A549 (cell line): ENCODE data around the gene AUTS2. TPM values are rescaled to one million over a fixed set of nuclear protein-coding genes. Genes with fewer than 3 reads are reported as not detected.

Experiments
- ATAC-seq, 2 experiments: fragments of 200-7000 bp in 1 of 2; fragments of >200 bp in 1 of 2; cut with Nextera tagmentation in 1 of 2; cut with Tn5 transposase in 1 of 2; 3 replicates each; pipeline versions ENCODE4 v1.8.0 to v1.9.1; 2018 to 2020; ENCODE audit warnings: mild to moderate bottlenecking in 1 of 2, moderate library complexity in 1 of 2
- CTCF ChIA-PET: fragments of 300-600 bp; sonication (Branson Sonifier 250); formaldehyde crosslinking; extraction: SDS; loops from one replicate; lab custom pipeline; 2021; ENCODE audit warnings: antibody characterized with exemption, inconsistent platforms; lab: Yijun Ruan, JAX
- POLR2A ChIA-PET: fragments of 350-600 bp; formaldehyde crosslinking; extraction: SDS; loops from one replicate; lab custom pipeline; 2021; ENCODE audit warnings: antibody characterized with exemption, inconsistent platforms; lab: Yijun Ruan, JAX
- DNase-seq, 2 experiments: peaks; one replicate each; pipeline versions ENCODE4 v3.0.0 to v3.0.0-alpha.2; 2011 to 2016; ENCODE audit warnings: low read depth in 1 of 2, low spot score in 1 of 2
- FAIRE-seq: peaks from 2 replicates; lab custom pipeline; 2011; peaks lifted over from hg19 to GRCh38; lab: Jason Lieb, UNC
- H3K27ac ChIP-seq, 2 experiments: fragments of >200 bp; sonication (Bioruptor Twin); formaldehyde crosslinking; 3 replicates each; pipeline ENCODE4 v1.5.1; 2016 to 2017
- H3K4me1 ChIP-seq: fragments of >200 bp; sonication (Bioruptor Twin); formaldehyde crosslinking; 3 replicates; pipeline ENCODE4 v1.6.1; 2016
- H3K4me2 ChIP-seq: fragments of >200 bp; sonication (Bioruptor Twin); formaldehyde crosslinking; 3 replicates; pipeline ENCODE4 v1.6.1; 2016
- H3K4me3 ChIP-seq: fragments of >200 bp; sonication (Bioruptor Twin); formaldehyde crosslinking; 3 replicates; pipeline ENCODE4 v1.5.1; 2016
- H3K9me3 ChIP-seq: fragments of >200 bp; sonication (Bioruptor Twin); formaldehyde crosslinking; 3 replicates; pipeline ENCODE4 v1.6.1; 2016
- BCL3 ChIP-seq: fragments of >200 bp; sonication (Bioruptor Twin); formaldehyde crosslinking; IDR thresholded peaks from 3 replicates; pipeline ENCODE4 v1.6.1; 2016
- BHLHE40 ChIP-seq: IDR thresholded peaks from 2 replicates; pipeline ENCODE4 v1.6.1; 2012; ENCODE audit warnings: low read depth, low read length, inconsistent platforms
- CEBPB ChIP-seq, 2 experiments: fragments of >200 bp in 1 of 2; sonication (Bioruptor Twin) in 1 of 2; formaldehyde crosslinking in 1 of 2; IDR thresholded peaks; 2 replicates each; pipeline ENCODE4 v1.6.1; 2012 to 2016
- EHMT2 ChIP-seq: fragments of 200-600 bp; sonication (generic); IDR thresholded peaks from 2 replicates; pipeline ENCODE4 v1.6.1; 2016; ENCODE audit warnings: antibody characterized with exemption, low read depth, mild to moderate bottlenecking, moderate library complexity
- ELK1 ChIP-seq: fragments of 150-350 bp; IDR thresholded peaks from 2 replicates; pipeline ENCODE4 v1.6.1; 2014; ENCODE audit warnings: low read depth, mild to moderate bottlenecking, low read length
- FOSL2 ChIP-seq, 2 experiments: fragments of 450-650 bp in 1 of 2; fragments of >200 bp in 1 of 2; sonication (Bioruptor Twin) in 1 of 2; formaldehyde crosslinking; IDR thresholded peaks; 2 replicates each; pipeline versions ENCODE4 v1.5.0 to v1.6.1; 2016 to 2020; ENCODE audit warnings: mild to moderate bottlenecking in 1 of 2, moderate library complexity in 1 of 2
- HMGXB4 ChIP-seq: fragments of 250-450 bp; sonication (Bioruptor Pico); IDR thresholded peaks from 2 replicates; pipeline ENCODE4 v1.5.0; 2021; ENCODE audit warnings: mild to moderate bottlenecking, moderate library complexity, borderline replicate concordance
- HOXA7 ChIP-seq: fragments of 250-450 bp; sonication (Bioruptor Pico); IDR thresholded peaks from 2 replicates; pipeline ENCODE4 v1.5.0; 2020; ENCODE audit warnings: mild to moderate bottlenecking, moderate library complexity
- HOXB13 ChIP-seq: fragments of 250-450 bp; sonication (Bioruptor Pico); IDR thresholded peaks from 2 replicates; pipeline ENCODE4 v1.5.0; 2020; ENCODE audit warnings: low read depth, mild to moderate bottlenecking, moderate library complexity
- HOXB5 ChIP-seq: fragments of 250-450 bp; sonication (Bioruptor Pico); IDR thresholded peaks from 2 replicates; pipeline ENCODE4 v1.5.0; 2020; ENCODE audit warnings: mild to moderate bottlenecking, moderate library complexity
- KDM1A ChIP-seq: fragments of 200-600 bp; sonication (generic); IDR thresholded peaks from 2 replicates; pipeline ENCODE4 v1.6.1; 2016; ENCODE audit warnings: low read depth, mild to moderate bottlenecking
- KDM5A ChIP-seq: fragments of 200-600 bp; sonication (generic); IDR thresholded peaks from 2 replicates; pipeline ENCODE4 v1.6.1; 2016; ENCODE audit warnings: antibody characterized with exemption, mild to moderate bottlenecking
- NPAS2 ChIP-seq: fragments of 250-450 bp; sonication (Bioruptor Pico); IDR thresholded peaks from 2 replicates; pipeline ENCODE4 v1.8.0; 2022; ENCODE audit warnings: mild to moderate bottlenecking, moderate library complexity, borderline replicate concordance
- PHF8 ChIP-seq: fragments of 200-600 bp; sonication (generic); IDR thresholded peaks from 2 replicates; pipeline ENCODE4 v1.6.1; 2016; ENCODE audit warnings: low read depth, mild to moderate bottlenecking, antibody characterized with exemption, moderate library complexity, borderline replicate concordance
- POLR2AphosphoS2 ChIP-seq: conservative IDR thresholded peaks from 2 replicates; pipeline ENCODE4 v1.6.1; 2012; ENCODE audit warnings: low read length, improper control_type of control experiment, inconsistent platforms
- RARB ChIP-seq: fragments of 250-450 bp; sonication (Bioruptor Pico); IDR thresholded peaks from 2 replicates; pipeline ENCODE4 v1.8.0; 2021; ENCODE audit warnings: mild to moderate bottlenecking, moderate library complexity
- RCOR1 ChIP-seq: fragments of 150-350 bp; IDR thresholded peaks from 2 replicates; pipeline ENCODE4 v1.6.1; 2014; ENCODE audit warnings: antibody characterized with exemption, low read length, low read depth
- REST ChIP-seq: fragments of 200-600 bp; sonication (generic); IDR thresholded peaks from 2 replicates; pipeline ENCODE4 v1.6.1; 2016; ENCODE audit warnings: antibody characterized with exemption, mild to moderate bottlenecking, moderate library complexity
- SREBF2 ChIP-seq: fragments of 450-650 bp; IDR thresholded peaks from 2 replicates; pipeline ENCODE4 v1.6.1; 2014; ENCODE audit warnings: mild to moderate bottlenecking, moderate library complexity
- TP53 ChIP-seq: fragments of 250-450 bp; sonication (Bioruptor Pico); IDR thresholded peaks from 2 replicates; pipeline ENCODE4 v1.5.0; 2021; ENCODE audit warnings: mild to moderate bottlenecking, moderate library complexity
- USF2 ChIP-seq: fragments of 450-650 bp; IDR thresholded peaks from 2 replicates; pipeline ENCODE4 v1.6.1; 2014; ENCODE audit warnings: antibody characterized with exemption
- ZFP36 ChIP-seq: fragments of 450-650 bp; IDR thresholded peaks from 2 replicates; pipeline ENCODE4 v1.6.1; 2014; ENCODE audit warnings: borderline replicate concordance; ENCODE audit not compliant: partially characterized antibody
- ZNF302 ChIP-seq: fragments of 250-450 bp; sonication (Bioruptor Pico); IDR thresholded peaks from 2 replicates; pipeline ENCODE4 v1.9.0; 2021; ENCODE audit warnings: inconsistent platforms, mild to moderate bottlenecking, moderate library complexity
- ZSCAN20 ChIP-seq: fragments of 250-450 bp; sonication (Bioruptor Pico); IDR thresholded peaks from 2 replicates; pipeline ENCODE4 v1.8.0; 2022; ENCODE audit warnings: mild to moderate bottlenecking, moderate library complexity
- WGBS: methylation state at CpG from one replicate; pipeline ENCODE4 v1.1.6; 2017; ENCODE audit errors: missing lambda C conversion rate; 5-methylcytosine and 5-hydroxymethylcytosine counted together
- polyA plus RNA-seq, 4 experiments: library from polyadenylated mRNA; depleted of rRNA in 3 of 4; stranded (reverse); fragments of >200 nt; fragmentation: RNase III in 1 of 4; extraction: RNeasy Plus Mini Kit Qiagen cat#74134 plus additional on column Dnase treatment in 1 of 4; gene quantifications; 2 replicates in 3 of 4; 3 replicates in 1 of 4; pipeline ENCODE4 v1.2.3, GENCODE V29; 2011 to 2017

Gene AUTS2
- polyA plus RNA-seq, 2 of the 4 experiments (the other 2 are of a cell fraction), result 1.6 to 3.6 TPM

GRCh38 chr7:70764701-70765208, 1166.5 kb downstream of the AUTS2 start:
- TF ChIP-seq SREBF2, result no peak
- no peak for TF ChIP-seq HOXA7 (CRISPR knock-in tag)
- no peak for TF ChIP-seq REST
- TF ChIP-seq ZNF302 (CRISPR knock-in tag), result no peak
- no peak for TF ChIP-seq TP53
- no peak for TF ChIP-seq USF2
- TF ChIP-seq HMGXB4, result no peak
- TF ChIP-seq PHF8, result no peak
- TF ChIP-seq ZFP36, result no peak
- TF ChIP-seq CEBPB (IDR thresholded peaks at IDR 0.05), result no peak
- no peak for TF ChIP-seq FOSL2 (IDR thresholded peaks at IDR 0.05)
- no peak for TF ChIP-seq FOSL2 (CRISPR knock-in tag; IDR thresholded peaks at IDR 0.05)
- TF ChIP-seq RARB (CRISPR knock-in tag), result no peak
- TF ChIP-seq ELK1, result no peak
- TF ChIP-seq POLR2AphosphoS2, result no peak
- TF ChIP-seq EHMT2, result no peak
- no peak for TF ChIP-seq HOXB5 (CRISPR knock-in tag)
- no peak for TF ChIP-seq NPAS2 (CRISPR knock-in tag)
- TF ChIP-seq KDM5A, result no peak
- TF ChIP-seq ZSCAN20, result no peak
- TF ChIP-seq KDM1A, result no peak
- TF ChIP-seq, all 56 proteins: peak for 0
- no peaks in the 10 kb centered on the region for H3K4me1 ChIP-seq
- 39% methylated on average over 13 of the region's 15 CpGs for WGBS
- no peak for DNase-seq
- no peak overlapping the region for H3K27ac ChIP-seq
- no peak for ATAC-seq
- H3K4me2 ChIP-seq, result no peak overlapping the region
- FAIRE-seq, result no peak
- no peaks in the 10 kb centered on the region for H3K9me3 ChIP-seq
- H3K4me3 ChIP-seq, result no peak overlapping the region
- ChIA-PET POLR2A (no interaction called here), CTCF (no interaction called here)

GRCh38 chr7:70765651-70766050, 1167.4 kb downstream of the AUTS2 start:
- WGBS, result 44% methylated on average over 7 of the region's 7 CpGs
- no peak for DNase-seq
- H3K4me3 ChIP-seq, result no peak overlapping the region
- ATAC-seq, result no peak
- no peaks in the 10 kb centered on the region for H3K9me3 ChIP-seq
- no peak overlapping the region for H3K27ac ChIP-seq
- no peak overlapping the region for H3K4me2 ChIP-seq
- FAIRE-seq, result no peak
- ChIA-PET CTCF (no interaction called here), POLR2A (no interaction called here)
- H3K4me1 ChIP-seq, result no peaks in the 10 kb centered on the region
- TF ChIP-seq BHLHE40 (no peak), REST (no peak), RCOR1 (no peak), KDM1A (no peak), TP53 (no peak), PHF8 (no peak), CEBPB (IDR thresholded peaks at IDR 0.05) (no peak), HOXB13 (CRISPR knock-in tag) (no peak), KDM5A (no peak), ZSCAN20 (no peak), BCL3 (no peak)
